ENCODE measurements around the gene MKLN1.

DNA sequence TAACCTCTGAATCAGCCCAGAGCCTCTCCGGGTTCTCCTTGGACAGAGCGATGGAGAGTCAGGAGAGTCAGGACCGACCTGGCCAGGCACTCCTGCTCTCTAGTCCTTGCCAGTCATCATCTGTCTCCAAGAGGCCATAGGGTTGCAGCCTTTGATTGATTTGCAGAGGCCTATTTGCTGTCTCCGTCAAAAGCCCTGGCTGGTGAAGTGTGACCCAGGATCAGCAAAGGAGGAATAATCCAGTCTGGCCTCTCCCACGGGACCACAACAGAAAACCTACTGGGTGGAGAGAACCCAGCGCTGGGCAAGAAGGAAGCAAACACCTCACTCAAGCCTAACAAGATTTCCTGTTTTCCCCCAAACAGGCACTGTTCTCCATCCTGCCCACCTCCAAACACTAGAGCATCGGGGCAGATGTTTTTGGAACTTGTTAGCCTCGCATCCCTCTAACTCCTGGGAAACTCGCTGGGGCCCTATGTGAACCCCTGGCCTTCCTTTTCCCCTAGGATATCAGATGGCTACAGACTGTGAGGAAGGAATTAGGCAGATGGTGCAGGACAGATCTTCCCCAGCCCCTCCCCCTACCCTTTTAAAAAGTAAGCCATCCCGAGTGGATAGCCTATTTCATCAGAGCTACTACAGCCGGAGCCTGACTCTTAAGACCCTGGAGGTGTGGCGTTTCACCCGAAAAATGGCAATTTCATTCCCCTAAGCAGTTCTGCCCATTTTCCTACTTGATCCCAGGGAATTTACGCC, 174.4 kb downstream of the MKLN1 start:
- TF ChIP-seq, protein P1, sequence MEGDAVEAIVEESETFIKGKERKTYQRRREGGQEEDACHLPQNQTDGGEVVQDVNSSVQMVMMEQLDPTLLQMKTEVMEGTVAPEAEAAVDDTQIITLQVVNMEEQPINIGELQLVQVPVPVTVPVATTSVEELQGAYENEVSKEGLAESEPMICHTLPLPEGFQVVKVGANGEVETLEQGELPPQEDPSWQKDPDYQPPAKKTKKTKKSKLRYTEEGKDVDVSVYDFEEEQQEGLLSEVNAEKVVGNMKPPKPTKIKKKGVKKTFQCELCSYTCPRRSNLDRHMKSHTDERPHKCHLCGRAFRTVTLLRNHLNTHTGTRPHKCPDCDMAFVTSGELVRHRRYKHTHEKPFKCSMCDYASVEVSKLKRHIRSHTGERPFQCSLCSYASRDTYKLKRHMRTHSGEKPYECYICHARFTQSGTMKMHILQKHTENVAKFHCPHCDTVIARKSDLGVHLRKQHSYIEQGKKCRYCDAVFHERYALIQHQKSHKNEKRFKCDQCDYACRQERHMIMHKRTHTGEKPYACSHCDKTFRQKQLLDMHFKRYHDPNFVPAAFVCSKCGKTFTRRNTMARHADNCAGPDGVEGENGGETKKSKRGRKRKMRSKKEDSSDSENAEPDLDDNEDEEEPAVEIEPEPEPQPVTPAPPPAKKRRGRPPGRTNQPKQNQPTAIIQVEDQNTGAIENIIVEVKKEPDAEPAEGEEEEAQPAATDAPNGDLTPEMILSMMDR (IDR thresholded peaks at IDR 0.05) = no peak
- TF ChIP-seq POLR2A (IDR thresholded peaks at IDR 0.05) = no peak
